Trophoblast cell (in vitro differentiated cells and primary cell): ENCODE data around the gene BBOX1.

Experiments
- DNase-seq, 2 donors: peaks; one replicate each; pipeline ENCODE4 v3.0.0-alpha.2; 2016
- H2AFZ ChIP-seq: 2 replicates; pipeline ENCODE4 v1.6.1; 2013; ENCODE audit warnings: low read length, moderate library complexity, mild to moderate bottlenecking; ENCODE audit not compliant: insufficient read depth, poor library complexity
- H2AK5ac ChIP-seq: 2 replicates; pipeline ENCODE4 v1.6.1; 2013; ENCODE audit warnings: mild to moderate bottlenecking, low read length
- H2BK120ac ChIP-seq: 2 replicates; pipeline ENCODE4 v1.6.1; 2013; ENCODE audit warnings: low read length, mild to moderate bottlenecking, moderate library complexity; ENCODE audit not compliant: insufficient read depth, poor library complexity
- H2BK12ac ChIP-seq: 2 replicates; pipeline ENCODE4 v1.6.1; 2013; ENCODE audit warnings: mild to moderate bottlenecking, low read length, moderate library complexity
- H2BK5ac ChIP-seq: 2 replicates; pipeline ENCODE4 v1.6.1; 2013; ENCODE audit warnings: low read length, low read depth, moderate library complexity, mild to moderate bottlenecking; ENCODE audit not compliant: poor library complexity
- H3K14ac ChIP-seq: 2 replicates; pipeline ENCODE4 v1.6.1; 2013; ENCODE audit warnings: mild to moderate bottlenecking, low read length
- H3K18ac ChIP-seq: 2 replicates; pipeline ENCODE4 v1.6.1; 2013; ENCODE audit warnings: mild to moderate bottlenecking, low read length
- H3K23ac ChIP-seq: 2 replicates; pipeline ENCODE4 v1.6.1; 2013; ENCODE audit warnings: low read length
- H3K27ac ChIP-seq: 2 replicates; pipeline ENCODE4 v1.5.1; 2013; ENCODE audit warnings: low read depth, mild to moderate bottlenecking, inconsistent platforms, low read length, moderate library complexity
- H3K27me3 ChIP-seq: 2 replicates; pipeline ENCODE4 v1.6.1; 2013; ENCODE audit warnings: inconsistent platforms, mild to moderate bottlenecking, low read length, moderate library complexity; ENCODE audit not compliant: insufficient read depth
- H3K36me3 ChIP-seq, 2 experiments: 1 replicate in 1 of 2; 2 replicates in 1 of 2; pipeline ENCODE4 v1.6.1; 2013; ENCODE audit warnings: low read length in 2 of 2, mild to moderate bottlenecking in 2 of 2, moderate library complexity in 1 of 2; ENCODE audit not compliant: insufficient read depth in 2 of 2, control insufficient read depth in 1 of 2
- H3K4ac ChIP-seq: 2 replicates; pipeline ENCODE4 v1.6.1; 2013; ENCODE audit warnings: low read depth, mild to moderate bottlenecking, low read length, moderate library complexity
- H3K4me1 ChIP-seq, 2 experiments: 1 replicate in 1 of 2; 2 replicates in 1 of 2; pipeline ENCODE4 v1.6.1; 2013; ENCODE audit warnings: low read length in 2 of 2, mild to moderate bottlenecking in 2 of 2, moderate library complexity in 1 of 2; ENCODE audit not compliant: insufficient read depth in 2 of 2, control insufficient read depth in 1 of 2
- H3K4me2 ChIP-seq: 2 replicates; pipeline ENCODE4 v1.6.1; 2013; ENCODE audit warnings: inconsistent platforms, mild to moderate bottlenecking, low read length, moderate library complexity
- H3K4me3 ChIP-seq: 2 replicates; pipeline ENCODE4 v1.5.1; 2013; ENCODE audit warnings: mild to moderate bottlenecking, low read depth, low read length, inconsistent platforms
- H3K79me1 ChIP-seq: one replicate; pipeline ENCODE4 v1.6.1; 2013; ENCODE audit warnings: low read length
- H3K79me2 ChIP-seq: 2 replicates; pipeline ENCODE4 v1.6.1; 2013; ENCODE audit warnings: low read length, mild to moderate bottlenecking; ENCODE audit not compliant: control insufficient read depth, insufficient read depth, poor library complexity
- H3K9ac ChIP-seq: 2 replicates; pipeline ENCODE4 v1.6.1; 2013; ENCODE audit warnings: mild to moderate bottlenecking, low read length
- H3K9me3 ChIP-seq: 2 replicates; pipeline ENCODE4 v1.6.1; 2013; ENCODE audit warnings: low read depth, mild to moderate bottlenecking, control low read depth, inconsistent platforms, low read length; ENCODE audit not compliant: insufficient read depth
- H4K12ac ChIP-seq: 2 replicates; pipeline ENCODE4 v1.6.1; 2013; ENCODE audit warnings: low read depth, mild to moderate bottlenecking, low read length, moderate library complexity
- H4K8ac ChIP-seq: 2 replicates; pipeline ENCODE4 v1.6.1; 2013; ENCODE audit warnings: low read depth, mild to moderate bottlenecking, low read length, moderate library complexity
- H4K91ac ChIP-seq: one replicate; pipeline ENCODE4 v1.6.1; 2013; ENCODE audit warnings: low read depth, mild to moderate bottlenecking, low read length, moderate library complexity
- WGBS: extraction: QIAGEN DNeasy Blood & Tissue Kit; methylation state at CpG from one replicate; pipeline ENCODE4 v1.1.7; 2013; ENCODE audit warnings: missing lambda C conversion rate; ENCODE audit not compliant: insufficient read length, insufficient coverage; ENCODE audit errors: extremely low coverage; 5-methylcytosine and 5-hydroxymethylcytosine counted together

Gene BBOX1

DNA sequence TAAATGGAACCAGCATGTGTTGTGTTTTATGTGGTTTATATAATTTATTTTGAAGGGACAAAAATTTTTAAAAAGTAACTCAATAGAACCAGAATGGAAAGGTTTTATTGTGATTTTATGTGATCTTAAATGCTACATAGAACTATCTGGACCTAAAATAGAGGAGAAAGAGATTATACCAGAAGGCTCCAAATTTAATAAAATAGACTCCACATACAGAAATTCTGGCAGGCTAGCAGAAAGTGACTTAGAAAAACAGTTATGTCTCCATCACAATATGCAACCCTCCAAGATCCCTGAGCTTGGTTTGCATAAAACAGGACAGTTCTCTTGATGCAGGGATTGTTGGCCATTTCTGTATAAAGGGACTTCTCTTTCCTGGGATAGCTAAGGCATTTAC is 107.9 kb downstream of the BBOX1 start:
- no peak overlapping the region for H4K8ac ChIP-seq
- H3K79me2 ChIP-seq: no peaks in the 10 kb centered on the region
- H3K4me3 ChIP-seq: no peak overlapping the region
- H2BK12ac ChIP-seq: no peak overlapping the region
- H2BK120ac ChIP-seq: no peak overlapping the region
- no peak overlapping the region for H3K18ac ChIP-seq
- no peak overlapping the region for H2BK5ac ChIP-seq
- no peak overlapping the region for H3K4ac ChIP-seq
- no peaks in the 10 kb centered on the region for H3K27me3 ChIP-seq
- H2AK5ac ChIP-seq: no peak overlapping the region
- no peak overlapping the region for H3K14ac ChIP-seq
- no peak overlapping the region for H3K27ac ChIP-seq
- H3K36me3 ChIP-seq: no peaks in the 10 kb centered on the region
- H3K4me2 ChIP-seq: no peak overlapping the region
- H3K23ac ChIP-seq: no peak overlapping the region
- no peaks in the 10 kb centered on the region for H3K4me1 ChIP-seq
- no peak overlapping the region for H2AFZ ChIP-seq
- no peak overlapping the region for H4K91ac ChIP-seq
- H4K12ac ChIP-seq: no peak overlapping the region
- no peaks in the 10 kb centered on the region for H3K79me1 ChIP-seq
- no peak for DNase-seq
- no peak overlapping the region for H3K9ac ChIP-seq
- H3K9me3 ChIP-seq: no peaks in the 10 kb centered on the region

- Histone ChIP-seq H2BK120ac (no peak overlapping the region), H3K4me2 (no peak overlapping the region), H4K8ac (no peak overlapping the region), H2BK12ac (no peak overlapping the region), H3K4ac (no peak overlapping the region), H2AK5ac (no peak overlapping the region), H3K4me3 (no peak overlapping the region), H3K9me3 (no peaks in the 10 kb centered on the region), H4K91ac (no peak overlapping the region), H2BK5ac (no peak overlapping the region), H3K36me3 (no peaks in the 10 kb centered on the region), H3K14ac (no peak overlapping the region), H2AFZ (no peak overlapping the region), H3K18ac (no peak overlapping the region), H3K4me1 (no peaks in the 10 kb centered on the region), H3K9ac (no peak overlapping the region), H3K23ac (no peak overlapping the region), H3K79me2 (no peaks in the 10 kb centered on the region), H3K27ac (no peak overlapping the region), H3K79me1 (no peaks in the 10 kb centered on the region), H3K27me3 (no peaks in the 10 kb centered on the region), H4K12ac (no peak overlapping the region)
- no CpG with 5 or more reads among the region's 2 CpGs for WGBS
- no peak for DNase-seq
These were observed 109.5 kb downstream of the BBOX1 start for GRCh38 chr11:27150098-27150497.

- no peak overlapping the region for H2BK120ac ChIP-seq
- H3K79me2 ChIP-seq: no peaks in the 10 kb centered on the region
- H3K4me1 ChIP-seq: no peaks in the 10 kb centered on the region
- no peaks in the 10 kb centered on the region for H3K79me1 ChIP-seq
- no peak overlapping the region for H2BK12ac ChIP-seq
- H2AFZ ChIP-seq: no peak overlapping the region
- no peak overlapping the region for H4K8ac ChIP-seq
- H3K23ac ChIP-seq: no peak overlapping the region
- H3K18ac ChIP-seq: no peak overlapping the region
- H3K27me3 ChIP-seq: no peaks in the 10 kb centered on the region
- no peak overlapping the region for H3K4me3 ChIP-seq
- no peak for DNase-seq
- no peak overlapping the region for H4K91ac ChIP-seq
- peaks cover 3% of the 10 kb centered on the region for H3K9me3 ChIP-seq
- H3K4me2 ChIP-seq: no peak overlapping the region
- H2AK5ac ChIP-seq: no peak overlapping the region
- H3K36me3 ChIP-seq: peaks cover 0 to 2% of the 10 kb centered on the region in 2 experiments
- WGBS: no CpG with 5 or more reads among the region's 1 CpG
- H2BK5ac ChIP-seq: no peak overlapping the region
- H3K14ac ChIP-seq: no peak overlapping the region
- no peak overlapping the region for H3K4ac ChIP-seq
- H3K9ac ChIP-seq: no peak overlapping the region
- no peak overlapping the region for H4K12ac ChIP-seq
- H3K27ac ChIP-seq: no peak overlapping the region
These were observed 112.5 kb downstream of the BBOX1 start for GRCh38 chr11:27153136-27153535.

DNA sequence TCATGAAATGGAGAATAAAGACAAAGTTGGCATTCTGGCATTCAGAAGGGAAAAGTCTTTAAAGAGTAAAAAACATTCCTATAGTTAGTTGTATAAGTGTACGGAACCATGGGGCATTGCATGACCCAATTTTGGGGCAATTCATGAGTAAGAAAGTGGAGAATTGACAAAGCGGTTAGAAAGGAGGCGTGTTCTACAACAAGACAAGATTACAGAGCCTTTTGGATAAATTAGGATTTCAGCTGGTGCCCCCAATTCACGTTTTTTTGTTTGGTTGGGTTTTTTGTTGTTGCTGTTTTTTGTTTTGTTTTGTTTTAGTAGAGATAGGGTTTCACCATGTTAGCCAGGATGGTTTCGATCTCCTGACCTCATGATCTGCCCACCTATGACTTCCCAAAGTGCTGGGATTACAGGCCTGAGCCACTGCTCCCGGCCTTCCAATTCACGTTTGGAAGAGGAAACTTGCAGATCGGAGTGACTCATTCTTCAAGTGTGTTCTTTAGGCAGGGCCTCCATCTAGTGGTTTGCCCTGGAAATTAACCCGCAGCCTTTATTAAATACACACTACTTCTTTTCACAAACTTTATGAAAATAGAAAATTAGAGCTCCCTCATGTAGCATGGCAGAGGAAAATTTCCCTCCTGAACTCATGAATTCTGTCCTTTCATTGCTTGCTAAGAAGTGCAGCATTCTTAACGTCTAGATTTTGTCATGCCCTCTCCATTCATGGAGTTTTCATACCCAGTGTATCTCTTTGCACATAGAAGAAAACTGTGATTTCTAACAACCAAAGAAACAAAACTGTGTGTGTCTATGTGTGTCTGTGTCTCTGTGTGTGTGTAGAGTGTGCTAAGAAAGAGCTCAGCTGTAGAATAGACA is 118.1 kb downstream of the BBOX1 start:
- no peaks in the 10 kb centered on the region for H3K27me3 ChIP-seq
- peak; percentile 67 to 81 for DNase-seq
- no peak overlapping the region for H2BK120ac ChIP-seq
- H3K27ac ChIP-seq: no peak overlapping the region
- no peak overlapping the region for H2AFZ ChIP-seq
- no peak overlapping the region for H2AK5ac ChIP-seq
- no peak overlapping the region for H3K4me3 ChIP-seq
- no peaks in the 10 kb centered on the region for H3K4me1 ChIP-seq
- no peak overlapping the region for H3K14ac ChIP-seq
- no peak overlapping the region for H3K18ac ChIP-seq
- no peak overlapping the region for H4K12ac ChIP-seq
- no peaks in the 10 kb centered on the region for H3K79me1 ChIP-seq
- H2BK5ac ChIP-seq: no peak overlapping the region
- H3K36me3 ChIP-seq: peaks cover 0 to 2% of the 10 kb centered on the region in 2 experiments
- no peak overlapping the region for H4K8ac ChIP-seq
- no peak overlapping the region for H3K23ac ChIP-seq
- H3K9ac ChIP-seq: no peak overlapping the region
- peaks cover 3% of the 10 kb centered on the region for H3K9me3 ChIP-seq
- no peak overlapping the region for H3K4me2 ChIP-seq
- H4K91ac ChIP-seq: no peak overlapping the region
- H2BK12ac ChIP-seq: no peak overlapping the region
- WGBS: no CpG with 5 or more reads among the region's 10 CpGs
- no peaks in the 10 kb centered on the region for H3K79me2 ChIP-seq
- no peak overlapping the region for H3K4ac ChIP-seq
